ENCODE data around the gene FAM32A.

GRCh38 chr19:16203256-16204004 lies 18.2 kb downstream of the FAM32A start:
- TF ChIP-seq, protein P1, sequence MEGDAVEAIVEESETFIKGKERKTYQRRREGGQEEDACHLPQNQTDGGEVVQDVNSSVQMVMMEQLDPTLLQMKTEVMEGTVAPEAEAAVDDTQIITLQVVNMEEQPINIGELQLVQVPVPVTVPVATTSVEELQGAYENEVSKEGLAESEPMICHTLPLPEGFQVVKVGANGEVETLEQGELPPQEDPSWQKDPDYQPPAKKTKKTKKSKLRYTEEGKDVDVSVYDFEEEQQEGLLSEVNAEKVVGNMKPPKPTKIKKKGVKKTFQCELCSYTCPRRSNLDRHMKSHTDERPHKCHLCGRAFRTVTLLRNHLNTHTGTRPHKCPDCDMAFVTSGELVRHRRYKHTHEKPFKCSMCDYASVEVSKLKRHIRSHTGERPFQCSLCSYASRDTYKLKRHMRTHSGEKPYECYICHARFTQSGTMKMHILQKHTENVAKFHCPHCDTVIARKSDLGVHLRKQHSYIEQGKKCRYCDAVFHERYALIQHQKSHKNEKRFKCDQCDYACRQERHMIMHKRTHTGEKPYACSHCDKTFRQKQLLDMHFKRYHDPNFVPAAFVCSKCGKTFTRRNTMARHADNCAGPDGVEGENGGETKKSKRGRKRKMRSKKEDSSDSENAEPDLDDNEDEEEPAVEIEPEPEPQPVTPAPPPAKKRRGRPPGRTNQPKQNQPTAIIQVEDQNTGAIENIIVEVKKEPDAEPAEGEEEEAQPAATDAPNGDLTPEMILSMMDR (IDR thresholded peaks at IDR 0.05; ENCODE audit: low read depth, low read length): no peak
- no peak for TF ChIP-seq EZH2phosphoT487 (IDR thresholded peaks at IDR 0.05; ENCODE audit: low read depth)
